HUES64 (cell line): Measurements from ENCODE around the gene HNRNPA2B1. TPM values are rescaled to one million over a fixed set of nuclear protein-coding genes. Genes with fewer than 3 reads are reported as not detected.

Source experiments
- H3K27ac ChIP-seq: 2 replicates; pipeline ENCODE4 v1.7.0; 2013; ENCODE audit warnings: low read depth, low read length, inconsistent platforms
- H3K27me3 ChIP-seq: 2 replicates; pipeline ENCODE4 v1.6.1; 2013; ENCODE audit warnings: mild to moderate bottlenecking, low read length; ENCODE audit not compliant: insufficient read depth
- H3K36me3 ChIP-seq: 2 replicates; pipeline ENCODE4 v1.6.1; 2013; ENCODE audit warnings: mild to moderate bottlenecking, low read length; ENCODE audit not compliant: insufficient read depth
- H3K4me1 ChIP-seq: 2 replicates; pipeline ENCODE4 v1.6.1; 2013; ENCODE audit warnings: mild to moderate bottlenecking, low read length, moderate library complexity; ENCODE audit not compliant: insufficient read depth
- H3K4me3 ChIP-seq: 2 replicates; pipeline ENCODE4 v1.5.1; 2013; ENCODE audit warnings: mild to moderate bottlenecking, low read length, moderate library complexity
- H3K9ac ChIP-seq: 2 replicates; pipeline ENCODE4 v1.6.1; 2013; ENCODE audit warnings: mild to moderate bottlenecking, low read depth, low read length
- H3K9me3 ChIP-seq: 2 replicates; pipeline ENCODE4 v1.6.1; 2013; ENCODE audit warnings: low read depth, low read length; ENCODE audit not compliant: insufficient read depth
- WGBS: fragments of 150-250, 120-280 bp; methylation state at CpG from one replicate; pipeline ENCODE4 v1.1.7; 2013; ENCODE audit warnings: missing lambda C conversion rate; 5-methylcytosine and 5-hydroxymethylcytosine counted together
- polyA plus RNA-seq, 2 experiments: library from polyadenylated mRNA; stranded (reverse); fragments of 50-300 nt; gene quantifications; one replicate each; pipeline ENCODE4 v1.2.3, GENCODE V29; 2013

HNRNPA2B1 gene
- 947 TPM for polyA plus RNA-seq (2013, experiment 1 of 2)
- 1,093 TPM for polyA plus RNA-seq (2013, experiment 2 of 2)

GRCh38 chr7:26200444-26201246 is at the start of gene HNRNPA2B1:
TSS of gene HNRNPA2B1 (minus strand) at chr7:26200746. CDS start at chr7:26200577, 169 bp downstream.
- Histone ChIP-seq H3K4me1 (peaks cover 37% of the 10 kb centered on the region), H3K27me3 (no peaks in the 10 kb centered on the region), H3K9me3 (no peaks in the 10 kb centered on the region), H3K4me3 (peak within 1 kb of the TSS; percentile 94), H3K36me3 (peaks cover 66% of the 10 kb centered on the region), H3K9ac (peak within 1 kb of the TSS; percentile 100), H3K27ac (peak within 1 kb of the TSS; percentile 99)
- WGBS, result under 1% methylated on average over 71 of the region's 71 CpGs

- H3K36me3 ChIP-seq, result no peaks in the 10 kb centered on the region
- WGBS, result 96% methylated on average over 12 of the region's 12 CpGs
- H3K27me3 ChIP-seq, result no peaks in the 10 kb centered on the region
- no peaks in the 10 kb centered on the region for H3K9me3 ChIP-seq
- H3K4me1 ChIP-seq, result no peaks in the 10 kb centered on the region
- no peak overlapping the region for H3K27ac ChIP-seq
- H3K4me3 ChIP-seq, result no peak overlapping the region
- no peak overlapping the region for H3K9ac ChIP-seq
These were observed 49.7 kb upstream of the HNRNPA2B1 start for GRCh38 chr7:26250239-26250638.

GRCh38 chr7:26245150-26245549 is 44.6 kb upstream of the HNRNPA2B1 start:
- WGBS, result 96% methylated on average over 13 of the region's 13 CpGs
- no peak overlapping the region for H3K4me3 ChIP-seq
- H3K27me3 ChIP-seq, result no peaks in the 10 kb centered on the region

GRCh38 chr7:26238032-26238431 is 37.5 kb upstream of the HNRNPA2B1 start:
- Histone ChIP-seq H3K4me1 (no peaks in the 10 kb centered on the region), H3K9ac (no peak overlapping the region), H3K27ac (no peak overlapping the region), H3K9me3 (no peaks in the 10 kb centered on the region), H3K4me3 (no peak overlapping the region), H3K27me3 (no peaks in the 10 kb centered on the region), H3K36me3 (no peaks in the 10 kb centered on the region)
- 74% methylated on average over 3 of the region's 3 CpGs for WGBS

More at GRCh38 chr7:26245150-26245549, 44.6 kb upstream of the HNRNPA2B1 start:
- no peak overlapping the region for H3K9ac ChIP-seq
- no peaks in the 10 kb centered on the region for H3K4me1 ChIP-seq
- no peak overlapping the region for H3K27ac ChIP-seq
- no peaks in the 10 kb centered on the region for H3K36me3 ChIP-seq
- H3K9me3 ChIP-seq, result no peaks in the 10 kb centered on the region

- Histone ChIP-seq H3K4me3 (no peak overlapping the region), H3K27ac (no peak overlapping the region), H3K4me1 (no peaks in the 10 kb centered on the region), H3K36me3 (no peaks in the 10 kb centered on the region), H3K9ac (no peak overlapping the region), H3K27me3 (no peaks in the 10 kb centered on the region), H3K9me3 (no peaks in the 10 kb centered on the region)
- WGBS, result 96% methylated on average over 6 of the region's 6 CpGs
These were observed 36.7 kb upstream of the HNRNPA2B1 start for GRCh38 chr7:26237035-26237807.

GRCh38 chr7:26233902-26234511 is 33.5 kb upstream of the HNRNPA2B1 start:
- Histone ChIP-seq H3K9ac (no peak overlapping the region), H3K4me1 (no peaks in the 10 kb centered on the region), H3K4me3 (no peak overlapping the region), H3K27me3 (no peaks in the 10 kb centered on the region), H3K9me3 (no peaks in the 10 kb centered on the region), H3K27ac (no peak overlapping the region), H3K36me3 (no peaks in the 10 kb centered on the region)
- 88% methylated on average over 5 of the region's 5 CpGs for WGBS

GRCh38 chr7:26227987-26228386 is 27.4 kb upstream of the HNRNPA2B1 start:
- Histone ChIP-seq H3K4me3 (no peak overlapping the region), H3K9me3 (no peaks in the 10 kb centered on the region), H3K36me3 (no peaks in the 10 kb centered on the region), H3K9ac (no peak overlapping the region), H3K27ac (no peak overlapping the region), H3K4me1 (no peaks in the 10 kb centered on the region), H3K27me3 (no peaks in the 10 kb centered on the region)
- WGBS, result 93% methylated on average over 1 of the region's 2 CpGs

- Histone ChIP-seq H3K27me3 (no peaks in the 10 kb centered on the region), H3K9ac (no peak overlapping the region), H3K9me3 (no peaks in the 10 kb centered on the region), H3K27ac (no peak overlapping the region), H3K4me1 (no peaks in the 10 kb centered on the region), H3K4me3 (no peak overlapping the region), H3K36me3 (no peaks in the 10 kb centered on the region)
- 94% methylated on average over 5 of the region's 5 CpGs for WGBS
These were observed 23.8 kb upstream of the HNRNPA2B1 start for GRCh38 chr7:26224359-26224758.

- Histone ChIP-seq H3K4me3 (no peak overlapping the region), H3K27me3 (no peaks in the 10 kb centered on the region), H3K36me3 (peaks cover 25% of the 10 kb centered on the region), H3K9ac (no peak overlapping the region), H3K27ac (no peak overlapping the region), H3K4me1 (no peaks in the 10 kb centered on the region), H3K9me3 (no peaks in the 10 kb centered on the region)
- WGBS, result 50% methylated on average over 1 of the region's 2 CpGs
These were observed 15.5 kb upstream of the HNRNPA2B1 start for GRCh38 chr7:26216049-26216448.

GRCh38 chr7:26213807-26214515 is 13.4 kb upstream of the HNRNPA2B1 start:
- Histone ChIP-seq H3K4me3 (no peak overlapping the region), H3K4me1 (no peaks in the 10 kb centered on the region), H3K27ac (peak overlapping the region; percentile 19; the same call in 1 of the 2 replicates), H3K36me3 (peaks cover 46% of the 10 kb centered on the region), H3K9ac (no peak overlapping the region), H3K27me3 (no peaks in the 10 kb centered on the region), H3K9me3 (no peaks in the 10 kb centered on the region)
- WGBS, result 86% methylated on average over 5 of the region's 5 CpGs
